ENCODE results near the gene GPATCH8.
"Not testable (repeated sequence)": the region's sequence is repeated elsewhere in the genome, so short reads cannot be mapped to it uniquely, and the experiment has no call there.

GPATCH8 gene

GRCh38 chr17:44396946-44397345 is 106.3 kb downstream of the GPATCH8 start:
- DNase-seq (ENCODE audit: low spot score) = no peak

- no peak for DNase-seq (ENCODE audit: low spot score)
These were observed 108.4 kb downstream of the GPATCH8 start for GRCh38 chr17:44394833-44395232.

GRCh38 chr17:44394112-44394511 is 109.1 kb downstream of the GPATCH8 start:
- DNase-seq (ENCODE audit: low spot score) = not testable (repeated sequence)

GRCh38 chr17:44390250-44390870 is 112.8 kb downstream of the GPATCH8 start:
- no peak for DNase-seq (ENCODE audit: low spot score)

GRCh38 chr17:44389723-44390202 is 113.4 kb downstream of the GPATCH8 start:
- DNase-seq (ENCODE audit: low spot score) = no peak

- no peak for DNase-seq (ENCODE audit: low spot score)
These were observed 113.9 kb downstream of the GPATCH8 start, which contains the start of gene ITGA2B for GRCh38 chr17:44389281-44389680. ITGA2B (minus strand) TSS chr17:44389649; CDS start chr17:44389473, 176 bp downstream.

- no peak for DNase-seq (ENCODE audit: low spot score)
These were observed 115.4 kb downstream of the GPATCH8 start for GRCh38 chr17:44387804-44388203.

- DNase-seq (ENCODE audit: low spot score) = no peak
These were observed 117.1 kb downstream of the GPATCH8 start for GRCh38 chr17:44386182-44386525.

- peak; percentile 69 for DNase-seq (ENCODE audit: low spot score)
These were observed 117.7 kb downstream of the GPATCH8 start for GRCh38 chr17:44385287-44386181.

- DNase-seq (ENCODE audit: low spot score) = no peak
These were observed 118.4 kb downstream of the GPATCH8 start for GRCh38 chr17:44384823-44385286.

- no peak for DNase-seq (ENCODE audit: low spot score)
These were observed 118.9 kb downstream of the GPATCH8 start for GRCh38 chr17:44384281-44384822.

- DNase-seq (ENCODE audit: low spot score) = no peak
These were observed 119.3 kb downstream of the GPATCH8 start for GRCh38 chr17:44383861-44384260.

GRCh38 chr17:44383363-44383762 is 119.8 kb downstream of the GPATCH8 start:
- DNase-seq (ENCODE audit: low spot score) = no peak

GRCh38 chr17:44382917-44383316 is 120.3 kb downstream of the GPATCH8 start:
- no peak for DNase-seq (ENCODE audit: low spot score)

- no peak for DNase-seq (ENCODE audit: low spot score)
These were observed 121.3 kb downstream of the GPATCH8 start for GRCh38 chr17:44381810-44382305.

- no peak for DNase-seq (ENCODE audit: low spot score)
These were observed 122.4 kb downstream of the GPATCH8 start for GRCh38 chr17:44380767-44381166.

- DNase-seq (ENCODE audit: low spot score) = no peak
These were observed 123.3 kb downstream of the GPATCH8 start for GRCh38 chr17:44379887-44380286.

- no peak for DNase-seq (ENCODE audit: low spot score)
These were observed 125.0 kb downstream of the GPATCH8 start for GRCh38 chr17:44378171-44378705.

- DNase-seq (ENCODE audit: low spot score) = no peak
These were observed 126.4 kb downstream of the GPATCH8 start for GRCh38 chr17:44376779-44377178.

GRCh38 chr17:44376124-44376523 is 127.1 kb downstream of the GPATCH8 start:
- DNase-seq (ENCODE audit: low spot score) = no peak

GRCh38 chr17:44375196-44376017 is 127.8 kb downstream of the GPATCH8 start:
- DNase-seq (ENCODE audit: low spot score) = no peak

All from SW480 (cell line).